Measurements from ENCODE around the gene STK17B.
"Not testable (repeated sequence)": the region's sequence is repeated elsewhere in the genome, so short reads cannot be mapped to it uniquely, and the experiment has no call there.

STK17B gene

DNA sequence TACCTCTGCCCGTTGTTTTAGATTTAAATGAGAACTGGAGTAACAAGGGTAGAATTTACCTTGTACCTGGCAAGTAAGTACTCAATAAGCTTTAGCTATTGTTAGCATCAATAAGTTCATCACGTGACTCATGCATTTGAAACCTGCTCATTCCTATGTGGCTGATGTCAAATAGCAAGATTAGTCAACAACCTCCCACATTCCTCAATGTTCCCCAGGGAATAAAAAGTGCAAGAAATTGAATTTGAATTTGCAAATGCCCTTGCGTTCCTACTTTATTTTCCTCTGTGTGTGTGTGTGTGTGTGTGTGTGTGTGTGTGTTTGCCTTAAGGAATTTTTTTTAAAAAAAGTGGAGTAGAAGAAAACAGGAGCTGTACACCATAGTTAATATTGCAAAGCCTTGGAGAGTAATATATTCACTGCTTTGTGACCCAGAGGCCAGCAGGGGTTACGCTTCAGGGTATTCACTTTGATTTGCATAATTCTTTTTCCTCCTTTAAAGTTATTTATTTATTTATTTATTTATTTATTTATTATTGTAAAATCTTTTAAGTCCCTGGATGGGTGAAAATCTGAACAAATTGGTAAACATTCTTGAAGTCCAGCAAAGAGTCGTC is 58.9 kb downstream of the STK17B start:
- no peak for DNase-seq (ENCODE audit: low spot score)

DNA sequence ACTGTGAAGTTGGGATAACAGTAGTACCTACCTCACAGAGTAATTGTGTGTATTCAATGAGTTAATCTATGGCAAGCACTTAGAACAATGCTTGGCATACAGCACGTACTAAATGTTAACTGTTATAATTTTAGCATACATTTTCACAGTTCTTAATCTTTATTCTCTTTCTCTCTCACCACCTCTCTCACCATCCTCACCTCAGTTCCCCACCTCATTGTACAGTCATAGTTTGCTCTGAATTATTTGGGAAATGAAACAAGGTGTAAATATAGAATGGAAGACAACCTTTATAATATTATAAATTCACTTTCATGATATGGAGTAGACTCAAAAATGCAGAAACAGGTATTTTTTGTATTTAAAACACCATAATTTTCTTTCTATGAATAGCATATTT is 62.8 kb downstream of the STK17B start:
- no peak for DNase-seq (ENCODE audit: low spot score)

DNA sequence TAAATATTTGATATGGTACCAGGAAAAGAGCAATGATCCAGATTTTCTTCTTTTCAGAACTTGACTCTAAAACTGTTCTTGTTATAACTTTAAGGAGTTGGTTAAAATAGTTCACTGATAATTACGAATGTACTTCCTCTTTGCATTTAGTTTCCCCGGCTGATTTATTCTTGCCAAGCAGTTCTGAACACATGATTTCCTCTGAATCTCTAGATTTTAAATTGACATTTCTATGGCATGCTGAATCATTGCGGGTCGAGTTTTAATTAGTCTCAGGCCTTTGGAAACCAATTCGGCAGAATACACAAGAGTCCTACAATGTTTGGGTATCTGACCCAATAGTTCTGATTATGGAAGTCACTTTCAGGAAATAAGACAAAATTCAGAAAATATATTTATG is 65.4 kb downstream of the STK17B start:
- DNase-seq (ENCODE audit: low spot score), result peak; percentile 49

DNA sequence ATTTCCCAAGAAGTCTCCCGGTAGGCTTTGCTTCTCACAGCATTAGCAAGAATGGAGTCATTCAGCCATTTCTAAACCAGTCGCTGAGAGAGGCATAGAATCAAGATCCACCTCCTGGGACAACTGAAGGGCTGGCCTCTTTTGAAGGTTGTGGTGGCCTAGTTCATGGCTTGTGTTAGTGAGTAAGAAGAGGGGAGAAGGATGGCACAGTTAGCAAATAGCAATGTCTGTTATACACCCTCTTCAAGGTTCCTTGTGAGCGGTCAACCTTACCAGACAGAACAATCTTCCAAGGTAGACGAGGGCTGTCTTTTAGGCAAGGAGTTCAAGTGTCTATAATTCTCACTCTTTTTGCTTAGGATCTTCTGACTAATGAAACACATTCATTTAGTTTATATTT is 67.3 kb downstream of the STK17B start:
- no peak for DNase-seq (ENCODE audit: low spot score)

DNA sequence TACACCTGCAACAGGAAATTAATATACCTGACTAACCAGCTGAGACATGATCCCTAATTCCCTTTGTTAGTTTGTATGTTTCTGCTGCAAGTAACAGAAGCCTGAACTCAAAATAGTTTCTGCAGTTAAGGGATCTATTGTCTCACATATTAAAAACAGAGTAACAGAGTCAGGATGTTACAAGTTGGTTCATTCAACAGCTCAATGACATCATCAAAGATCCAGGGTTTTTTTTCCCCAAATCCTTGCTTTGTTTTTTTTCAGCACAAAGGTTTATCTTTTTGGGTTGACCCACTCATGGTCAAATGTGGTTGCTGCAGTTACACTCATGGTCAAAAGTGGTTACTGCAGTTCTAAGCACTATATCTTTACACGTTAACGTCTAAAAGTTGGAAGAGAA is 67.8 kb downstream of the STK17B start:
- DNase-seq (ENCODE audit: low spot score), result no peak

DNA sequence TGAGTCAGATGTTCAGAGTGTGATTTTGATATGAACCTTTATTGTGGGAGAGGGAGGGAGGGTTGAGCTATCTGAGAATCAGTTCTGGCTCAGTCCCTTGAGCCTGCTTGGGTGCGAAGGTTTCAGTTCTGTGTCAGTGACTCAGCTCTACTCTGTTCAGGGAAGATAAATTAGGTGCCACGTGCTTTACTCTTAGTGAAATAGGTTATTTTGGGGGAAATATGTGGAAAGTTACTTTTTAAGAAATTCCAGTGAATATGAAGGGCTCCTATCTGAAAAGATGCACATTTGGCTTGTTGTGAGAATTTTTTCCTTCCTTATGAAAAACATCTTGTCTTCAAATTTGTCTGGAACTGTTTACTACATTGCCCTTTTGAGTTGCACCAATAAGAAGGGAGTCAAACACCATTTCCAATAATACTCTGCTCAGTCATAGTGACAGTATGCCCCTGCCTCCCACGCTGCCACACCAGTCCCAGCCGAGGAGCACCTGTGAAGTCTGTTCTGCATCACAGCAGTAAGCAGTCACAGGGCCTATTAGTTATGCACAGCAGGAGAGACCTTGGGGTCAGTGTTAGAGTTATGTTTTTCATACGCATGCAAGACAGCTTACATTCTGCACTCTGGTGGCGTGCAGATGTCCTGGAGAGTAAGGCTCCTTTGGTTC is 69.9 kb downstream of the STK17B start:
- DNase-seq (ENCODE audit: low spot score), result peak; percentile 76

DNA sequence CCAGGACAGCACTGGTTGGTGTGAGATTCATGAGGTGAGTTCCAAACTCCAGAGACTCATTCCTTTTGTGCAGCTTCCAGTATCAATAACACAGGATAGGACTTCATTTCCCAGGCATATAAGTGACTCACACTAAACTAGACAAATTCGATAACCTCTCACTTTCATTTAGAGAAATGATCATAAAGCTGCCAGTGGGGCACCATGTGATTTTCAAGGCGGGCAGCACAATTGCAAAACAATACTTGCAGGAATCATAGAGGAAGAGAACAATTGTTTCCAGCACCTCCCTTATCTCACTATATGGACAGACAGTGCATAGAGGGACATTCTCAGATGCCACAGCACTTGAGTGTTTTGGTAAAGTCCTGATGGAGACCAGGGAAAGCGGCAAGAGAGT is 71.5 kb downstream of the STK17B start:
- DNase-seq (ENCODE audit: low spot score), result no peak

DNA sequence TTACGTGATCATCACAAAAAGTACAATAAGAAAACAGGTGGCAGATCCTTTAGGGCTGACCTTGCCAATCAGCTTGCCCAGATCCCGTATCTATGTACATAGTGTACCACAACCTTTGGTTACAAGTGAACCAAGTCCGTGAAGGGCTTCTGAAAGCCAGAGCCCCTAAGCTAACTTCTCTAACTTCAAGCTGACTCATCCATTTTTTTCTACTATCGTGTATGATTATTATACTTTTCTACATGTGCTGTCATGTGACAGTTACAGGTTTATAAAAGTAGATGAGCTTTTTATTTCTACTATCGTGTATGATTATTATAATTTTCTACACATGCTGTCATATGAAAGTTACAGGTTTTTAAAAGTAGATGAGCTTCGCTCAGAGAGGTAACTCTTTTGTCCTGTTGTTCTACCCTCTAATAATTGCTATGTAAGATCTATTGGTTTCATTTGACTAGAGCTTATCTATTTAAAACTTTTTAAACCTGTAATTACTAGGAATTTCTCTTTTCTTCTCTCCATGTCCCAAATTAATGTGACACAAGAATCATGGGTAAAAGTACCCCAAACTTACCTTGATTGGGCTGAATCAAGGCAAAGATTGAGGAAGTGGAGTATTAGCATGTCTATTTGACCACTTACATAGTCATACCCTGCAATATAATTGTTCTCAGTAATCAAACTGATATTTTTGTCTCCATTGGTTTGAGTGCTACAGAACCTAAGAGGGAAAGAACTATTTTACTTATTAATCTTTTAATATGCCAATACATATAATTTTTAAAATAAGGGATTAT is 73.3 kb downstream of the STK17B start:
- no peak for DNase-seq (ENCODE audit: low spot score)

DNA sequence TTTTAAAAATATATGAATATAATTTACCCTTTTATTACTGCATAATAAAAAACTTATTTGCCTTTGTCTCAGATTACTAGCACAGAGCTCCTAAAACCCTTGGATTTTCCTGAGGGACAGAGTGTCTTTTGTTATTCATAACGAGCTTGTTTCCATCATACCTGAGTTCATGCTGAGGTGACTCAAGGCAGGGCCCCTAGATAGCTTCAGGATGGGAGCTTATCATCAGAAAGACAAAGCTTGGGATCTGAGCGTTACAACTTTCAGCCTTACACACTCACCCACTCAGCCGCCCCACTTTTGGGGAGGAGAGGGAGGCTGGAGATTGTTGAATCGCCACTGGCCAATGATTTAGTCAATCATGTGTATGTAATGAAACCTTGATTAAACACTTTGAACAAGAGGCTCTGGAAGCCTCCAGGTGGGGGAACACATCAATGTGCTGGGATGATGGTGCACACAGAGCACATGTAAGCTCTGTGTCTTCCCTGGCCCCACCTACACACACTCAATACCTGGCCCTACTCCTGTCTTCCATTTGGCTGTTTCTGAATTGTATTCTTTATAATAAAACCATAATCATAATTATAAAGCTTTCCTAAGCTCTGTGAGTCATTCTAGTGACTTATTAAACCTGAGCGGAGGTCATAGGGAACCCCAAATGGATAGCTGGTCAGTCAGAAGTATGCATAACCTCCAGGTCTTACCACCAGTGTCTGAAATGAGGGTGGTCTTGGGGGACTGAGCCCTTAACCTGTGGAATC is 74.2 kb downstream of the STK17B start:
- DNase-seq (ENCODE audit: low spot score), result no peak

DNA sequence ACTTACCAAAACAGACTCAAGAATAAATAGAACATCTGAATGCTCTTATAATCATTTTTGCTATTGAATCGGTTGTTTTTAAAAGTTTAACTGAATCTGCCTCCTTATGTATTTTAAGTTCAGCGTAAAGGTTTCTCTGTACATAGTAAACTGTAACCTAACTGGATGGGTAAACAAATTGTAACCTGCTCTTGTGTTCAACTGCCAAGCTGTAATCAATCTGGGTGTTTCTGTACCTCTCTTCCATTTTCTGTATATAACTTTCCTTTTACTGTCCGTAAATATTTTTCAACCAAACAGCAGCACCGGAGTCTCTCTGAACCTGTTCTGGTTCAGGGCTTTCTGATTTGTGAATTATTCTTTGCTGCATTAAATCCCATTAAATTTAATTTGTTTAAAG is 75.1 kb downstream of the STK17B start:
- no peak for DNase-seq (ENCODE audit: low spot score)

DNA sequence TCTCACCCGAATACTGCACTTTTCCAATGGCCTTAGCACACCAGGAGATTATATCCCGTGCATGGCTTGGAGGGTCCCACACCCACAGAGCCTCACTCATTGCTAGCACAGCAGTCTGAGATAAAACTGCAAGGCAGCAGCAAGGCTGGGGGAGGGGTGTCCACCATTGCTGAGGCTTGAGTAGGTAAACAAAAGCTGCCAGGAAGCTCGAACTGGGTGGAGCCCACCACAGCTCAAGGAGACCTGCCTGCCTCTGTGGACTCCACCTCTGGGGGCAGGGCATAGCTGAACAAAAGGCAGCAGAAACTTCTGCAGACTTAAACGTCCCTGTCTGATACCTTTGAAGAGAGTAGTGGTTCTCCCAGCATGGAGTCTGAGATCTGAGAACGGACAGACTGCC is 81.9 kb downstream of the STK17B start:
- not testable (repeated sequence) for DNase-seq (ENCODE audit: low spot score)

DNA sequence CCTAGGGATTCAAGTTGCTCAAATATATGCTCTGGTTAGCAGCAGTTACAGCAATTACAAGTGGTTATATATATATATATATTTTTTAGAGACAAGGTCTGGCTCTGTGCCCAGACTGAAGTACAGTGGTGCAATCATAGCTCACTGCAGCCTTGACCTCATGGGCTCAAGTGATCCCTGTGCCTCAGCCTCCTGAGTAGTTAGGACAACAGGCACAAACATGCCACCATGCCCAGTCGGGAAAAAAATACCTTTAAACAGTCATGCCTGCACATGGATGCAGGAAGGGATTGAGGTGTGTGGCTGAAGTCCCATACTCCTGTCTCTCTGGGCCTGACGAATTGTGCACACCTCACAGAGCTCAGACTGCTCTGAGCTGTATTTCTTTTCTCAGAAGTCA is 83.2 kb downstream of the STK17B start:
- no peak for DNase-seq (ENCODE audit: low spot score)

DNA sequence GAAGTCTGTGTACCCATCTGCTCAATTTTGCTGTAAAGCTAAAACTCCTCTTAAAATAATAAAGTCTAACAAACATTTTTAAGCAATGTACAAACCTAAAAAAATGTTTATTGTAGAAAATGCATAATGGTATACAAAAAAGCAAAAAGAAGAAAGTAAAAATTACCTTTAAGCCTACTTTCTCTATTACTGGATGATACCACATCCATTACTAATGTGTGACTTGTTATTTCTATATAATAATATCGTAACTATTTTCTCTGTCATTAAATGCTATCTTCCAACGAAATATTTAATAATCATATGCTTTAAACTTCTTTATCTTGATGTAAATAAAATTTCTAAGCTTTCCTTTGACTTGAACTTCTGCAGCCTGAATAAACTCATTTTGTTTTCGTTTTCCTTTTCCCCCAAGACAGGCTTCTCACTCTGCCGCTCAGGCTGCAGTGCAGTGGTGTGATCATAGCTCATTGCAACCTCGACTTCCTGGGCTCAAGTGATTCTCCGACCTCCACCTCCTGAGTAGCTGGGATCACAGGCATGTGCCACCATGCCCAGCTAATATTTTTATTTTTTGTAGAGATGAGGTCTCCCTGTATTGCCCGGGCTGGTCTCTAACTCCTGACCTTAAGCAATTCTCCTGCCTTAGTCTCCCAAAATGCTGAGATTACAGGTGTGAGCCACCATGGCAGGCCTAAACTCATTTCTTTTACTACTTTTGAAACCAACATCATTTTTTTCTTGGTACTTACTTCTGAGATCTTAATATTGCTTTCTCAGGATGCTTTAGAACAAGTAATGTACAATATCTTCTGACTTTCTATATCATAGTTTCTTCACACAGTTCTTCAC is 84.6 kb downstream of the STK17B start:
- no peak for DNase-seq (ENCODE audit: low spot score)

DNA sequence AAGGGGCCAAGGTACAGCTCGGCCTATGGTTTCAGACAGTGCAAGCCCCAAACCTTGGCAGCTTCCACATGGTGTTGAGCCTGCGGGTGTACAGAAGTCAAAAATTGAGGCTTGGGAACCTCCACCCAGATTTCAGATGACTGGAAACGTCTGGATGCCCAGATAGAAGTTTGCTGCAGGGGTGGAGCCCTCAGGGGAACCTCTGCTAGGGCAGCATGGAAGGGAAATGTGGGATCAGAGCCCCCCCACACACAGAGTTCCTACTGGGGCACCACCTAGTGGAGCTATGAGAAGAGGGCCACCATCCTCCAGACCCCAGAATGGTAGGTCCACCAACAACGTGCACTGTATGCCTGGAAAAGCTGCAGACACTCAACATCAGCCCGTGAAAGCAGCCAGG is 87.8 kb downstream of the STK17B start:
- DNase-seq (ENCODE audit: low spot score), result no peak

Data from NAMALWA (cell line).